ENCODE data around the gene OR4D6. TPM values are rescaled to one million over a fixed set of nuclear protein-coding genes. Genes with fewer than 3 reads are reported as not detected.

Gene OR4D6
- total RNA-seq (2022; extraction: Qiagen RNA extraction), result not detected in 5 replicates

DNA sequence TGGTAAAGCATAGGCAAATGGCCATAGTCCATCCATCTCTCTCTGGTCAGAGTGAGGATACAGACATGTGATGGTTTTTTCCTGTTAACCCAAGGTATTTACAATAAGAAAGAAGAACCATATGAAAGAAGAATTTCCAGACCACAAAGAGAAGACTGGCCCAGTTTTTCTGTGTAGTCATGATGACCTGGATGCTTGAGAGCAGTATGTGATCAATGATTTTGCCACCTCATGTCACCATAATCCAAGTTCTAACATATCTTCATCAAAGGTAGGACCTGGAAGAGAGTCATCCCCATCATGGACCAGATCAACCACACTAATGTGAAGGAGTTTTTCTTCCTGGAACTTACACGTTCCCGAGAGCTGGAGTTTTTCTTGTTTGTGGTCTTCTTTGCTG is at the start of gene OR4D6:
OR4D6 (plus strand) TSS at position 301 of the 400 bp plus-strand sequence; CDS start at position 301, 0 bp downstream.

DNA sequence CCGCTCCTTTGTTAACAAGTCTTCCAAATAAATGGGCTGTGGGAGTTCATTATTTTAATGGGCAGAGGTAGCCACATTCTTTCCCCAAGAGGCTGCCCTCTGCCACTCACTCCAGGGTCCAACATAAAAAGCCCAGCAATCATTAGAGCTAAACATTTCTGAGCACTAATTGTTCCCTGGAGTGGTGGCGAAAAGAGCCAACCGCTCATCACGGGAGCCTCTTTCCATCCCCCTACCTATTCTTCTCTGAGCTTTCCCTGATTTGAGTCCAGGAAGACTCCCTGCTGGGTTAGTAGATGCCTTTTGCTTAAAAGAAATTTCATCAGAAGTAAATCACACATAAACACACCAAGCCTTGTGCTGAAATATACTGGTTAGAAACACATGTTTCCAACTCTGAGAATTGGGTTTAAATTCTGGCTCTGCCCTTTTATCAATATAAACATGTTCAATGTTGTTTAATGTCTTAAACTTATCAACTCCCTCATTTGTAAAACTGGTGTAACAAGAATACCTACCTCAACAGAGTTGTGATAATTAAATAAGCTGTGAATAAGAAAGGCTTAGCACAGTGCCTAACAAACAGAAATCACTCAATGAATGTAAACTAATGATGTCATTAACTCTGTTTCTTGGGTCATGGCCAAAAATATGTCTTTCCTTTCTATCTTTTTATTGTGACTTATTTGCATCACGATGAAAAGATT is 30.2 kb upstream of the OR4D6 start, which contains the start of gene OR5A2:
OR5A2 (minus strand) TSS at position 53 of the 707 bp plus-strand sequence. CDS start 3,460 bp downstream, outside the sequence.

DNA sequence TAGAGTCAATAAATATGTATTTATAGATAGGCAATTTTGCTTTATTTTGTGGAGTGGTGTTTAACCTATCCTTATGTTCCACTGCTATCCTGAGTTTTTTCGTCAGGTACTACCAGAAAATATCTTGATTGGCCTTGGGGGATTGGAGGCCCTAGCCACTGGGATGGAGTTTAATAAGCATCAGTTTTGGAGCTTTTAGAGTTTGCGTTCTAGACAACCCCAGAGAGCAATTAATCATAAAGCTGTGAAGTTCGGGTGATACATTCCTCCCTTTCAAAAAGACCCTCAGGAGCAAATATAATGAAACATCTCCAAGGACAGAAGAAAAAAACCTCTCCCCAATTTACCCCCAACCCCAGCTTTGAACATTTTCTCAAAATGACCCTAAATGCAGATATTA is 20.6 kb upstream of the OR4D6 start, which contains the start of gene OR5A1:
OR5A1 (plus strand) TSS at position 301 of the 400 bp plus-strand sequence. CDS start 6,700 bp downstream, outside the sequence.

DNA sequence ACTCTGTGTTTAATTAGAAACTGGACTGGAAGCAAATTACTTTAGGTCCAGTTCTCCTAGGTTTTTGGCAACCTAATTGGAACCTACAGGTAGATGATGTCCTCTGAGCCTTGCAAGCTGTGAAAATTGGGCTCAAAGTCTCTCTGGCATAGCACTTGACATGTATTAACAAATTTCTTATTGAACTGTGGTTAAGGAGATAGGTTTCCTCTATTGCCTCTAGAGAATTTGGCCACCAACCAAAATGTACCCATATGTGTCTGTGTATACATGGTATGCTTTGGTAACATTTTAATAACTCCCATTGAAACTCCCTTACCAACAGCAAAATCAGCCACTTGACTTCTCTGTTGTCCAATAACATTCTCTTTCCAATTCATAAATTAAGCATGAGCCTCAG is 16.3 kb downstream of the OR4D6 start, which contains the start of gene OR4D10:
OR4D10 (plus strand) TSS at position 301 of the 400 bp plus-strand sequence. CDS start 4,115 bp downstream, outside the sequence.

DNA sequence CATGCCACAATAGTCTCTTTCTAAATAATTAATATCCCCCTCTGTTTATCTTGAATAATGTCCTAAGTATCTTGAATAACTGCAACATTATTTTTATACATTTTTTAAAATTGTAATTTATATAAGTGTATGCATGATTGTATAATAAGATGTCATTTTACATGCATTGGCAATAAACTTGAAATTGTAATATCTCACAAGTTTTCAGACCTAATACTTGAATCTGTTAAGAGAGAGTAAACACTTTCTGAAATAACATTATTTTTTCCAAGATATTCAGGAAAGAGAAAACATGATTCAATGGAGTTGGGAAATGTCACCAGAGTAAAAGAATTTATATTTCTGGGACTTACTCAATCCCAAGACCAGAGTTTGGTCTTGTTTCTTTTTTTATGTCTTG is 46.5 kb downstream of the OR4D6 start, which contains the start of gene OR4D11:
OR4D11 (plus strand) TSS at position 301 of the 400 bp plus-strand sequence; CDS start at position 301, 0 bp downstream.

Other genes with a start within 250 kb of the OR4D6 start
- gene MPEG1, start 244.0 kb upstream of the OR4D6 start, total RNA-seq (2022; extraction: Qiagen RNA extraction), result not detected in 5 replicates
- not detected in 5 replicates for gene OR5AN1, start 98.1 kb upstream of the OR4D6 start, total RNA-seq (2022; extraction: Qiagen RNA extraction)
- not detected in 5 replicates for gene OR5A2, start 30.5 kb upstream of the OR4D6 start, total RNA-seq (2022; extraction: Qiagen RNA extraction)
- gene OR5A1, start 20.5 kb upstream of the OR4D6 start, total RNA-seq (2022; extraction: Qiagen RNA extraction), result not detected in 5 replicates
- not detected in 5 replicates for gene OR4D10, start 16.4 kb downstream of the OR4D6 start, total RNA-seq (2022; extraction: Qiagen RNA extraction)
- gene OR4D11, start 46.6 kb downstream of the OR4D6 start, total RNA-seq (2022; extraction: Qiagen RNA extraction), result not detected in 5 replicates
- gene OR4D9, start 54.6 kb downstream of the OR4D6 start, total RNA-seq (2022; extraction: Qiagen RNA extraction), result not detected in 5 replicates
- 28.1 to 32.8 TPM (median 29.0 TPM) in 5 replicates for gene OSBP, start 158.8 kb downstream of the OR4D6 start, total RNA-seq (2022; extraction: Qiagen RNA extraction)
- 41.7 to 48.4 TPM (median 46.9 TPM) in 5 replicates for gene PATL1, start 212.1 kb downstream of the OR4D6 start, total RNA-seq (2022; extraction: Qiagen RNA extraction)

Measured in A549 treated with Mapracorat at 1 μM for 4 hours (cell line).